22Rv1 (cell line): ENCODE measurements around the gene CCL2.

Experiments used
- H3K27ac ChIP-seq: fragments of 450-650 bp; 2 replicates; pipeline ENCODE4 v1.5.1; 2017
- CTCF ChIP-seq: fragments of 450-650 bp; IDR thresholded peaks from 2 replicates; pipeline ENCODE4 v1.5.1; 2017; ENCODE audit warnings: mild to moderate bottlenecking
- ZFX ChIP-seq: fragments of 450-650 bp; IDR thresholded peaks from 2 replicates; pipeline ENCODE4 v1.6.1; 2017; ENCODE audit warnings: antibody characterized with exemption, borderline replicate concordance

The CCL2 gene

GRCh38 chr17:34241062-34241461 lies 14.0 kb upstream of the CCL2 start:
- TF ChIP-seq CTCF: no peak
- no peak for TF ChIP-seq ZFX
- no peak overlapping the region for H3K27ac ChIP-seq

- TF ChIP-seq ZFX: no peak
- no peak for TF ChIP-seq CTCF
- no peak overlapping the region for H3K27ac ChIP-seq
Observed at GRCh38 chr17:34242587-34243363, 12.3 kb upstream of the CCL2 start.

- H3K27ac ChIP-seq: no peak overlapping the region
Observed at GRCh38 chr17:34243364-34244320, 11.4 kb upstream of the CCL2 start.

GRCh38 chr17:34245351-34245905 lies 9.7 kb upstream of the CCL2 start:
- no peak overlapping the region for H3K27ac ChIP-seq
- TF ChIP-seq ZFX (no peak), CTCF (no peak)

More at GRCh38 chr17:34243364-34244320, 11.4 kb upstream of the CCL2 start:
- TF ChIP-seq ZFX: no peak
- no peak for TF ChIP-seq CTCF

DNA sequence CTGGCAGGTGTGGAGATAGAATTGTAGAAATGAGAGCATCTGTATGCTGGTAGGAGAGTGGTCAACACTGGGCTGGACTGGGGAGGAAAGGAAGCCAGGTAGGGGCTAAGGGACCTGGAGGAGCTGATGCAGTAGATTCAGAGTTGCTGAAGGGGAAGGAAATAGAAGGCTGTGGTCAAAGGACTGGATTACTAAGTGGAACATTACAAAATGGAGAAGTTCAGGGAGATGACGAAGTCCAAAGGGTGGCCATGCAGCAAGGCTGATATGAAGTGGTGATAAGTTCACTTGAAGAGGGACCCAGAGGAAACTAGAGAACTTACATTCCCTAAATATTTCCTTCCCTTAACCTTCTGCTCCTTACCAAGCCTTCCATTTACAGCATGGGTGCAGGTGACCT lies 8.6 kb upstream of the CCL2 start:
- no peak for TF ChIP-seq ZFX
- TF ChIP-seq CTCF: no peak
- H3K27ac ChIP-seq: no peak overlapping the region

DNA sequence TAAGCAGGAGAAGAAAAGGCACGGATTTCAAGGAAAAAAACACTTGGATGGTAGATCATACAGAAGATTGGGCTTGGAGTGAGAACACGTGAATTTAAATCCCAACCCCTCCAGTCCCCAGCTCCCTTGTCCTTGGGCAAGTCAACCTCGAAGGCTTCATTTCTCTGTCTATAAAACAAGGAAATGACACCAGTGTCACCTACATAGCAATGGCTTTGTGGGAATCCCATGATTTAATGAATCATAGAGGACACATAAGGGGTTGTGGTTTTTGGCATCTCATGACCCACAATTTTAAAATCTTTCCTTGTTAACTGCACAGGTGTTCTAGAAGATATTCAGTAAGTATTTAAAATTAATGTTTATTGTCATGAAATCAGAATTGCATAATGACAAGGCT lies 8.2 kb upstream of the CCL2 start:
- no peak overlapping the region for H3K27ac ChIP-seq
- TF ChIP-seq ZFX: no peak
- TF ChIP-seq CTCF: no peak
